ENCODE data around the gene MCEMP1. TPM values are rescaled to one million over a fixed set of nuclear protein-coding genes. Genes with fewer than 3 reads are reported as not detected.
A peak's percentile ranks its signal among the peaks of the same experiment; 100 is the strongest.

Gene MCEMP1
- total and polyA plus RNA-seq, 2 of the 13 experiments (the other 11 are each of a cell fraction or from before 2014, with no cell fraction given), result not detected

DNA sequence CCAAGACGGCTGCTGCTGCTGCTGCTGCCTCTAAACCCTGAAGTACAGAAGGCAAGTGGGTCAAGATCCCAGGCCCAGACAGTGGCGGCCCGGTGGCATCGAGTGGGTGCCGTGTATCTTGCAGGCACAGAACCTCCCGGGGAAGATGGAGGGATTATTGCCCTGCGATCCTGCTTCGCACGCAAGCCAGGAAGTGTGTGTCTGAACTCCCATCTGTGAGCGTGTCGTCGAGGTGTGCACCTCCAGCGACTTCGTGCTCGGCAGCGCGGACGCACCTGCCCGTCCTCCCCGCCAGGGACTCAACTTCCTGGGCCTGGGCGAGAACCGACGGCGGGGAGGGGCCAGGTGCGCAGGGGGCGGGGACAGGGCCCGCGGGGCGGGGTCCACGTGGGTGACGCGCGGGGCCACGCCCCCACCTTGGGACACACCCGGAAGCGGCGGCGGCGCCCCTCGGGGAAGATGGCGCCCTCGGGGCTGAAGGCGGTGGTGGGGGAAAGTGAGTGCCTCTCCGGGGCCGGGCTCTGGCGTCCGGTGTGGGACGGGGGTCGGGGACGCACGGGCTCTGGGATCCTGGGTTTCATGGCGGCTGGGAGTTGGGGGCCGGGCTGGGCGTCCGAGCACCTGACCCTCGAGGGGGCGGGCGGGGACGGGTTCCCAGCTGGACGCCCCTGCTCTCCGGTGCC is 40.1 kb upstream of the MCEMP1 start, which contains the start of gene STXBP2 (continued):
- TF ChIP-seq, protein P1, sequence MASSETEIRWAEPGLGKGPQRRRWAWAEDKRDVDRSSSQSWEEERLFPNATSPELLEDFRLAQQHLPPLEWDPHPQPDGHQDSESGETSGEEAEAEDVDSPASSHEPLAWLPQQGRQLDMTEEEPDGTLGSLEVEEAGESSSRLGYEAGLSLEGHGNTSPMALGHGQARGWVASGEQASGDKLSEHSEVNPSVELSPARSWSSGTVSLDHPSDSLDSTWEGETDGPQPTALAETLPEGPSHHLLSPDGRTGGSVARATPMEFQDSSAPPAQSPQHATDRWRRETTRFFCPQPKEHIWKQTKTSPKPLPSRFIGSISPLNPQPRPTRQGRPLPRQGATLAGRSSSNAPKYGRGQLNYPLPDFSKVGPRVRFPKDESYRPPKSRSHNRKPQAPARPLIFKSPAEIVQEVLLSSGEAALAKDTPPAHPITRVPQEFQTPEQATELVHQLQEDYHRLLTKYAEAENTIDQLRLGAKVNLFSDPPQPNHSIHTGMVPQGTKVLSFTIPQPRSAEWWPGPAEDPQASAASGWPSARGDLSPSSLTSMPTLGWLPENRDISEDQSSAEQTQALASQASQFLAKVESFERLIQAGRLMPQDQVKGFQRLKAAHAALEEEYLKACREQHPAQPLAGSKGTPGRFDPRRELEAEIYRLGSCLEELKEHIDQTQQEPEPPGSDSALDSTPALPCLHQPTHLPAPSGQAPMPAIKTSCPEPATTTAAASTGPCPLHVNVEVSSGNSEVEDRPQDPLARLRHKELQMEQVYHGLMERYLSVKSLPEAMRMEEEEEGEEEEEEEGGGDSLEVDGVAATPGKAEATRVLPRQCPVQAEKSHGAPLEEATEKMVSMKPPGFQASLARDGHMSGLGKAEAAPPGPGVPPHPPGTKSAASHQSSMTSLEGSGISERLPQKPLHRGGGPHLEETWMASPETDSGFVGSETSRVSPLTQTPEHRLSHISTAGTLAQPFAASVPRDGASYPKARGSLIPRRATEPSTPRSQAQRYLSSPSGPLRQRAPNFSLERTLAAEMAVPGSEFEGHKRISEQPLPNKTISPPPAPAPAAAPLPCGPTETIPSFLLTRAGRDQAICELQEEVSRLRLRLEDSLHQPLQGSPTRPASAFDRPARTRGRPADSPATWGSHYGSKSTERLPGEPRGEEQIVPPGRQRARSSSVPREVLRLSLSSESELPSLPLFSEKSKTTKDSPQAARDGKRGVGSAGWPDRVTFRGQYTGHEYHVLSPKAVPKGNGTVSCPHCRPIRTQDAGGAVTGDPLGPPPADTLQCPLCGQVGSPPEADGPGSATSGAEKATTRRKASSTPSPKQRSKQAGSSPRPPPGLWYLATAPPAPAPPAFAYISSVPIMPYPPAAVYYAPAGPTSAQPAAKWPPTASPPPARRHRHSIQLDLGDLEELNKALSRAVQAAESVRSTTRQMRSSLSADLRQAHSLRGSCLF (CRISPR knock-in tag; IDR thresholded peaks at IDR 0.05; ENCODE audit: borderline replicate concordance), result no peak
- TF ChIP-seq ZSCAN9 (CRISPR knock-in tag; IDR thresholded peaks at IDR 0.05; ENCODE audit: borderline replicate concordance) (peak; percentile 57; the same call in 1 of the 2 replicates), SNAI1 (CRISPR knock-in tag; IDR thresholded peaks at IDR 0.05; ENCODE audit: borderline replicate concordance) (no peak), KMT2B (CRISPR knock-in tag; IDR thresholded peaks at IDR 0.05) (no peak; the same call in 1 of the 2 replicates), ZNF441 (CRISPR knock-in tag; IDR thresholded peaks at IDR 0.05; ENCODE audit: borderline replicate concordance) (no peak; the same call in 1 of the 2 replicates), NR2C2 (CRISPR knock-in tag; IDR thresholded peaks at IDR 0.05; ENCODE audit: borderline replicate concordance) (no peak), ZMYM2 (CRISPR knock-in tag; IDR thresholded peaks at IDR 0.05) (peak; percentile 89), TEAD2 (CRISPR knock-in tag; IDR thresholded peaks at IDR 0.05) (no peak), NONO (IDR thresholded peaks at IDR 0.05) (no peak), NONO (CRISPR knock-in tag; conservative IDR thresholded peaks at IDR 0.05) (peak; percentile 73; the same call in 1 of the 2 replicates), IRF2 (CRISPR knock-in tag; IDR thresholded peaks at IDR 0.05) (peak; percentile 33; the same call in 1 of the 2 replicates), ZC3H13 (CRISPR knock-in tag; IDR thresholded peaks at IDR 0.05) (peak; percentile 85), FOXP1 (IDR thresholded peaks at IDR 0.05) (no peak), FOXP1 (CRISPR knock-in tag; IDR thresholded peaks at IDR 0.05) (no peak)
- TF ChIP-seq, protein P2, sequence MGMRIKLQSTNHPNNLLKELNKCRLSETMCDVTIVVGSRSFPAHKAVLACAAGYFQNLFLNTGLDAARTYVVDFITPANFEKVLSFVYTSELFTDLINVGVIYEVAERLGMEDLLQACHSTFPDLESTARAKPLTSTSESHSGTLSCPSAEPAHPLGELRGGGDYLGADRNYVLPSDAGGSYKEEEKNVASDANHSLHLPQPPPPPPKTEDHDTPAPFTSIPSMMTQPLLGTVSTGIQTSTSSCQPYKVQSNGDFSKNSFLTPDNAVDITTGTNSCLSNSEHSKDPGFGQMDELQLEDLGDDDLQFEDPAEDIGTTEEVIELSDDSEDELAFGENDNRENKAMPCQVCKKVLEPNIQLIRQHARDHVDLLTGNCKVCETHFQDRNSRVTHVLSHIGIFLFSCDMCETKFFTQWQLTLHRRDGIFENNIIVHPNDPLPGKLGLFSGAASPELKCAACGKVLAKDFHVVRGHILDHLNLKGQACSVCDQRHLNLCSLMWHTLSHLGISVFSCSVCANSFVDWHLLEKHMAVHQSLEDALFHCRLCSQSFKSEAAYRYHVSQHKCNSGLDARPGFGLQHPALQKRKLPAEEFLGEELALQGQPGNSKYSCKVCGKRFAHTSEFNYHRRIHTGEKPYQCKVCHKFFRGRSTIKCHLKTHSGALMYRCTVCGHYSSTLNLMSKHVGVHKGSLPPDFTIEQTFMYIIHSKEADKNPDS (CRISPR knock-in tag; IDR thresholded peaks at IDR 0.05), result no peak

All from HepG2 (cell line).